SH-SY5Y (cell line): ENCODE measurements around the gene SYN1.

Experiments used
- GATA2 ChIP-seq: IDR thresholded peaks from 2 replicates; pipeline ENCODE4 v1.6.1; 2011; ENCODE audit warnings: mild to moderate bottlenecking, low read depth, low read length
- GATA3 ChIP-seq: IDR thresholded peaks from 2 replicates; pipeline ENCODE4 v1.6.1; 2011; ENCODE audit warnings: low read depth, mild to moderate bottlenecking, low read length, moderate library complexity

Gene SYN1

DNA sequence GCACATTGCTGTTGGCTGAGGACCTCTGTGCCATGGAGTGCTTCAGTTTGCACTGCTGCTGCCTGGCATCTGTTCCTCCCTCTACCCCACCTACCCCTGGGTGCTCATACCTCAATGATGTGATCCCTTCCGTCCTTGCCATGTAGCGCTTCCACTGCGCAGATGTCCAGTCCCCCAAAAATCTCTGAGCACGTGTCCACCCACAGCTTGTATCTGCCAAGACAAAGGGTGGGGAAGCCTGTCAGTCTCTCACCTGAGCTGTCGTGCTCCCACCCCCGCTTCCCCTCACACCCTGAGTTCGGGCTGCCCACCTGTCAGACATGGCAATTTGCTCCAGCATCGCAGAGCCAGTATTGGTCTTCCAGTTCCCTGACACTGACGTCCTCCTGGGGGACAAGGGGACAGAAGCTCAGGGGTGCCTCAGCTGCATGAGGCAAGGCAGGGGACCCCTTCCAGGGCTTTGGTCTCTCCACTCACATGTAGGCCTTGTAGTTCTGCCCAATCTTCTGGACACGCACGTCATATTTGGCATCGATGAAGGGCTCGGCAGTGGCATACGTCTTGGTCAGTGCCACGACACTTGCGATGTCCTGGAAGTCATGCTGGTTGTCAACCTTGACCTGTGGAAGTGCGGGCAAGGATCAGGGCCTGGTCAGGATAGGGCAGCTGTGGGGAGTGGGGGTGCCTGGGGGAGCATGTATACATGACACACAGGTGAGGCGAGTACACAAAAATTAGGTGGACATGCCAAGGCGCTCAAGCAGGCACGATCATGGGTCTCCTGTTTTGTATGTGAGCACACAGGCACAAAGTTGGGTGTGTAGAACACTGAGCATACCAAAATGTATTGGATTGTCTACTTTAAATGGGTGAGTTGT is 43.4 kb downstream of the SYN1 start:
- TF ChIP-seq GATA3 (no peak), GATA2 (no peak)

DNA sequence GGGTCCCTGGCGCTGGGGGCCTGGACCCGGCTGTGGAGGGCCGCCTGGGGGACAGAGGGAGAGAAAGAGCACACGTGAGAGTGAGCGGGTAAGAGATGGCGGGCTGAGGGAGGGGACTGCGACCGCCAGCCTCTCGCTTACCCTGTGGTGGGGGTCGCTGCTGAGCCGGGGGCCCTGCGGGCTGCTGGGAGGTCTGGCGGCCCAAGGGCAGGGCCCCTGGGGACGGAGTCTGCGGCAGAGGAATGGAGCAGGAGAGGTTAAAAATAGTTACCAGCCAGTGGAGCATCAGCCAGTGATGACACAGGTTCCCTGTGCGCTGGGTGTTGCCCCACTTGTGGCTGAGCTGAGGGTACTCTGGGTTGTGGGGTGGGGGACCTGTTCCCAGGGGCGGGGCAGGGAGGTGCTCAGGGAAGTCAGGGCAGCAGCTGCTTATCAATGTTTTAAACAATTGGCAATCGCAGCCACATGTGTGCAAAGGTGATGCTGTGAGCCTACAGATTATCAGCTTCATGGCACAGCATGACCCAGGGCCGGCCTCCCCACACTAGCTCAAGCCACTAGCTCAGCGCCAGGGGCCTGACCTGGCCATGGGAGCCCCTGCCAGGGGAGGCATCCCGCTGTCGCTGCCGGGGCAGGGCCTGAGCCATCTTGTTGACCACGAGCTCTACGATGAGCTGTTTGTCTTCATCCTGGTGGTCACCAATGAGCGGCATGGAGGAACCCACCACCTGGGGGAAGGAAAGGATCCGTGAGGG is 44.9 kb downstream of the SYN1 start:
- no peak for TF ChIP-seq GATA2
- no peak for TF ChIP-seq GATA3

DNA sequence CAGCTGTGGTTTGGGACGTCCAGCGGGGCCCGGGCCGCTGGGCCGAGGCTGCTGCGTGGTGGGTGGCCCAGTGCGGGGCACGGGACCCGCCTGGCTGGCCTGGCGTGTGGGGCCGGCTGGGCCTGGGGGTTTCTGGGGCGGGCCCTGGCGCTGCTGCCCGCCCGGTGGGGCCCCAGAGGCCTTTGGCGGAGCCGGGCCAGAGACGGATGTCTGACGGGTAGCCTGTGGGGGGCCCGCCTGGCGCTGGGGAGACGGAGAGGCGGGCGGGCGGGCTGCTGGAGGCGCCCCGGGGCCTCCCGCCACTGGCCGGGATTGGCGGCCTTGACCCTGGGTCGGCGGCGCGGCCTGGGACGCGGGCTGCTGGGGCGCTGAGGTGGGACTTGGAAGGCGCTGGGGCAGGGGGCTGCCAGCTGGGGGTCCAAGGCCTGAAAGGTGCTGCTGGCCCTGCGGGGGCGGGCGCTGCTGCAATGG is 45.5 kb downstream of the SYN1 start:
- TF ChIP-seq GATA3 = no peak
- no peak for TF ChIP-seq GATA2

DNA sequence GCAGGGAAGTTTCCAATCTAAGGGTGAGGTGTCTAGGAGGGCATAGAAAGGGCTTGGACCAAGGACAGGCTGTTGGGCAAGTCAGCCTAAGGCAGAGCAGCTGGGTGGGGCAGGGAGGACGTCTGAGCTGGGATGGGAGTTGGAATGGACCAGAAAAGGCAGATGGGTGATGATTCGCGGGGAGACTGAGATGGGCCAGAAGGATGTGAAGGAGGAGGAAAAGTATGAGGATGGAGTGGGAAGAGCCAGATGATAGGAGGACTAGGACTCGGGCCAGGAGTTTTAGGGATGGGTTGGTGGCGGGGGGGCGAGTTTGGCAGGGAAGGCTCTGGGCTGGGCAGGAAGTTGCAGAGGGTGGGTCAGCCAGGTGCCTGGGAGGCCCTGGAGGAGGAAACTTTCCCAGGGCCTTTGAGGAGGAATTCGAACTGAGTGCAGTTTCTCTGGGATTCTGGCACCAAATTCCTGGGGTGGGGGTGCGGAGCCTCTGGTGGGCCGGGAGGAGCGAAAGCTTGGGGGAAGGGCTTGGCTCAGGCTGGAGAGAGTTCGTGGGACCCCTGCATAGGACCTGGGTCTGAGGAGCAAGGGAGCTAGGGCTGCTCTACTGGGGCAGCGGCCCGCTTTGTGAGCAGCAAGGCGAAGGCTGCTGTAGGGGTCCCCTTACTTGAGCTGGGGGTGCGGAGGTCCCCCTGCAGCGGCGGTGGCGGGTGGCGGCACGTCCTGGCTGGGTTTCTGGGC is 46.1 kb downstream of the SYN1 start:
- no peak for TF ChIP-seq GATA2
- no peak for TF ChIP-seq GATA3

DNA sequence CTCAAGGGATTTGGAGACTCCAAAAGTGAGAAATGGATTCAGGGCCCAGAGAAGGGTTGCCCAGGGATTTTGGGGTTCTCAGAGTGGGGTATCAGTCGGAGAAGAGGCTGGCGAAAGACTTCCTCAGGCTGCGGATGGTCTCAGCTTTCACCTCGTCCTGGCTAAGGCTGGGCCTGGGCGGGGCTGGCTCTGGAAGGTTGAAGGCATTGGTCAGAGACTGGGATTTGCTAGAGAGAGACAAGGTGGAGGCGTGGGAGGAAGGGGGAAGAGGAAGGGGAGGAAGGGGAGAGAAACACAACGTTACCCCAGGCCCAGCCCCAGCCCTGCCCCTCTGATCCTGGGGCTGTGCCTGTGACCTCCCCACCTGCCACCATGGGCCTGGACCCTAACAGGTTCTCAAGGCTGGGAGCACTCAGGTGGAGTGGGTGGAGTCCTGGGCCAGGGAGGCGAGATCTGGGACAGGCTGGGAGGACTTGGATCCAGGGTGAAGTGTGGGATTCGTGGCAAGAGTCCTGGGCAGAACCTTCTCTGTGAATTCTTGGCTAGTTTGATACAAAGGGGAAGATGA is 46.8 kb downstream of the SYN1 start:
- no peak for TF ChIP-seq GATA2
- TF ChIP-seq GATA3 = no peak

DNA sequence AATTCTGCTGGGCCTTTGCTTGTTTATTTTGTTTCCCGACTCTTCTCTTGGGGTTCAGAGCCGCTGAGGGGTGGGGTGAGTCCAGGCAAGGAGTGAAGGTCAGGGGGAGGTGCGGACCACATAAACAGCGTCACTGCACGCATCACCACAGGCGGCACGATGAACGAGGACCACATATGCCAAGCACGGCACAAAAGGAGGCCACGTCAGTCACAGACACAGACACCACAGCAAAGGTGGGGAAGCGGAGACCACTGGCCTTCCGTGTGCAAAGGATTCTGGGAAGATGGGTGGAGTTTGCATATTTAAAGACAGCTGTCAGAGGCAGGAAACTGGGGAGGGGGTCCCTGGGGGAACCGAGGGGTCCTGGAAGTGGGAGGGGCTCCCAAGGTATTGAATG is 47.8 kb downstream of the SYN1 start:
- no peak for TF ChIP-seq GATA2
- TF ChIP-seq GATA3 = no peak

DNA sequence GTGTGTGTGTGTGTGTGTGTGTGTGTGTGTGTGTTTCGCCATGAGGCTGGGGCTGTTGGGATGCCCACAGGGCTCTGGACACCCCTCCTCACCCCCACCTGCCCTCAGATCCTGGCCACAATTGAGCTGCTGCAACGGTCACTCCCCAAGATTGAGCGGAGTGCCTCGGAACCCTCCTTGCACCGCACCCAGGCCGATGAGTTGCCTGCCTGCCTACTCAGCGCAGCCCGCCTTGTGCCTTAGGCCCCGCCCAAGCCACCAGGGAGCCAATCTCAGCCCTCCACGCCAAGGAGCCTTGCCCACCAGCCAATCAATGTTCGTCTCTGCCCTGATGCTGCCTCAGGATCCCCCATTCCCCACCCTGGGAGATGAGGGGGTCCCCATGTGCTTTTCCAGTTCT is 48.4 kb downstream of the SYN1 start:
- no peak for TF ChIP-seq GATA2

DNA sequence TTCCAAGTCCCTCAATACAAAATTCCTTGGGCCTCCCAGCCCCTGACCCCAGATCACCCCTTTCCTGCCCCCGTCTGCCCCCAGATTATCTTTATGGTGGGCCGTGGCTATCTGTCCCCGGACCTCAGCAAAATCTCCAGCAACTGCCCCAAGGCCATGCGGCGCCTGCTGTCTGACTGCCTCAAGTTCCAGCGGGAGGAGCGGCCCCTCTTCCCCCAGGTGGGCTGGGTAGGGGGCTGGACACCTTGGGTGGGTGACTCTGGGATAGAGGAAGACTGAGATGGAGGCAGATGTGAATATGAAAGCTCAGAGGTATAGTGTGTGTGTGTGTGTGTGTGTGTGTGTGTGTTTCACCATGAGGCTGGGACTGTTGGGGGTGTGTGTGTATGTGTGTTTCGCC is 48.9 kb downstream of the SYN1 start:
- TF ChIP-seq GATA2 = no peak
- no peak for TF ChIP-seq GATA3

DNA sequence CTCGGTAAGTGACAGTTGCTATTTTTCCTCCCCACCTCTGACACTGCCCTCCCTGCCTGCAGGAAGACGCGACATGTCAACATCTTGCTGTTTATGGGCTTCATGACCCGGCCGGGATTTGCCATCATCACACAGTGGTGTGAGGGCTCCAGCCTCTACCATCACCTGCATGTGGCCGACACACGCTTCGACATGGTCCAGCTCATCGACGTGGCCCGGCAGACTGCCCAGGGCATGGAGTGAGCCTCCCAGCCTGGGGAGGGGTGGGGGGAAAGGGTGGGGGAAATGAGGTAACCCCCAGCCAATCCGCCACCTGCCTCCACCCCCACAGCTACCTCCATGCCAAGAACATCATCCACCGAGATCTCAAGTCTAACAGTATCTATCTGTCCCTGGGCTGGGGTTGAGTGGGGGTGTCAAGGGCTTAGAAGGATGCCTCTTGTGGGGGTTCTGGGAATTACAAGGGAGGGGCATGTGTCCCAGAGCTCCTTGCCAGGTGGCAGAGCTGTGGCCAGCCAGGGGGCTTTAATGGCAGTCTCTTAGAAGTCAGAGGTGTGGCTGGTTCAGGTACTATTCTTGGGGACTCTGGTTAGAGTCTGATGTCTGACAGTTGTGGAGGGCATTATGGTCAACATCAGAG is 50.9 kb downstream of the SYN1 start:
- no peak for TF ChIP-seq GATA3
- TF ChIP-seq GATA2 = no peak

DNA sequence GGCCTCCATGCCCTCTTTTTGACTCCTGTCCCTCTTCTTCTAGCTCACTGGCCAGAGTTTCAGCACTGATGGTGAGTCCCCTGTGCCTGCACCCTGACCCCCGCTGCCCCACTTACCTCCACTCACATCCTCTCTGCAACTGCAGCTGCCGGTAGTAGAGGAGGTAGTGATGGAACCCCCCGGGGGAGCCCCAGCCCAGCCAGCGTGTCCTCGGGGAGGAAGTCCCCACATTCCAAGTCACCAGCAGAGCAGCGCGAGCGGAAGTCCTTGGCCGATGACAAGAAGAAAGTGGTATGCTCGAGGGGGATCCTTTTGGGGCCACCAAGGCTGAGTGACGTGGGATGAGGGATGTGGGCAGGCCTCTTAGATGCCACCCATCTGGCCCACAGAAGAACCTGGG is 52.8 kb downstream of the SYN1 start:
- TF ChIP-seq GATA3 (no peak), GATA2 (no peak)

DNA sequence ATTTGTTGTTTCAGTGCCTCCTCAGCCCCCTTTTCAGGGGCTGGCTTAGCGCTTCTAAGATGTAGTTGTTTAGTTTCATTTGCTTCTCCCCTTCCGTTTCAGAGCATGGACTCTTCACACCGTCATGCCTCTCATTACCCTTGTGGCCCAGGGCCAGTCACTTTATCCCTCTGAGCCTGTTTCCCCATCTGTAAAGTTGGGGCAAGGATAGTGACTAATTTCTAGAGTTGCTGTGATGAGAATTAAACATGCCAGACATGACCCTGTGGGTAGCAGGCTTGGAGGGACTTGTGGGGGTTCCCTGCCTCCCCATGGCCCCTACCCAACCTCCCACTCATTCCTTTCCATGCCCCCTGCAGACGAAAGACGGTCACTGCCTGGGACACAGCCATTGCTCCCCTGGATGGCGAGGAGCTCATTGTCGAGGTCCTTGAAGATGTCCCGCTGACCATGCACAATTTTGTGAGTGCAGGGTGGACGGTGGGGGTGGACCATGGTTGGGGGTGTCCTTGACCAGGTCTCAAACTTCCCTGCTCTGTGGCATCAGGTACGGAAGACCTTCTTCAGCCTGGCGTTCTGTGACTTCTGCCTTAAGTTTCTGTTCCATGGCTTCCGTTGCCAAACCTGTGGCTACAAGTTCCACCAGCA is 55.1 kb downstream of the SYN1 start:
- no peak for TF ChIP-seq GATA2
- TF ChIP-seq GATA3 = no peak

DNA sequence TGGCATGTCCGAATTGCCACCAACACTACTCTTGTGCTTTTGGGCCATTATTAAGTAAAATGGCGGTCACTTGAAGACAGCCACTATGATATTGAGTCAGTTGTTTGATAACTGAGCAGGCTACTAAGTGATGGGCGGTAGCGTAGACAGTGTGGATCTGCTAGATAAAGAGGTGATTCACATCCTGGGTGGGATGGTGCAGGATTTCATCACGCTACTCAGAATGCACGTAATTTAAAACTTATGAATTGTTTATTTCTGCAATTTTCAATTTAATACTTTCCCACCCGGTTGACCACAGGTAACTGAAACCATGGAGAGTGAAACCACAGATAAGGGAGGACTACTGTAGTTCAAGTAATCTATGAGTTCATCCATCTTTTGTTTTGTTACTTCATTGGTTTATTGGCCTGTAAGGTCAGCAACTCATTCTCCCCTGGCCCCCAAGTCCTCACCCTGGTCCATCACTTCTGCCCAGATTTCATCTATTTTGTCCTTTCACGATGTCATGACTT is 55.8 kb downstream of the SYN1 start:
- no peak for TF ChIP-seq GATA2
- no peak for TF ChIP-seq GATA3

DNA sequence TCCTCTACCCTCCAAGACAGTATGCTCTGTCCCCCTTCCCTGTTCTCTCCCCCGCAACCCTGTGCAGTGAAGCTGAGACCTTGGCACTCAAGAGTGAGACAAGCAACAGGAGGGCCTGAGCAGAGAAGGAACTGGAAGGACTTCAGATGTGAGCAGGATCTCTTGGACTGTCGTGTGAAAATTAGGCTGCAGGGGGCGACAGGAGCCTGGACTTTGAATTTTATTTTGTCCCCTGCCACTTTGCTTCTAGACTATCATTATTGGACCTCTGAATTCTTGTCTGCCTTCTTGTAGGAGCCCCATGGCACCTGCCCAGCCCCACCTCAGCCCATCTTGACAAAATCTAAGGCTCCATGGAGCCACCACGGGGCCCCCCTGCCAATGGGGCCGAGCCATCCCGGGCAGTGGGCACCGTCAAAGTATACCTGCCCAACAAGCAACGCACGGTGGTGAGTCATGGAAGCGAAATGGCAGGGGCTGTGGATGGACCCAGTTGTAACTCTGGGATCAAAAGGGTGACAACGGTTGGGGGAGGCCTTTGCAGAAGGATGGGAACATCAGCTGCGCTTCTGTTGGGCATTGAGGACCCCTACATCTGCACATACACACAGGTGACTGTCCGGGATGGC is 56.9 kb downstream of the SYN1 start:
- no peak for TF ChIP-seq GATA3
